GM18508 (cell line): Measurements from ENCODE around the gene CDK15.

Source experiments
- ATAC-seq: cut with Tn5 transposase; IDR thresholded peaks from one replicate; pipeline ENCODE4 v1.9.1; 2021; ENCODE audit warnings: moderate number of reproducible peaks; ENCODE audit not compliant: insufficient read depth, unreplicated experiment

Gene CDK15

GRCh38 chr2:201858281-201859184 is 52.2 kb downstream of the CDK15 start:
- no peak for ATAC-seq

DNA sequence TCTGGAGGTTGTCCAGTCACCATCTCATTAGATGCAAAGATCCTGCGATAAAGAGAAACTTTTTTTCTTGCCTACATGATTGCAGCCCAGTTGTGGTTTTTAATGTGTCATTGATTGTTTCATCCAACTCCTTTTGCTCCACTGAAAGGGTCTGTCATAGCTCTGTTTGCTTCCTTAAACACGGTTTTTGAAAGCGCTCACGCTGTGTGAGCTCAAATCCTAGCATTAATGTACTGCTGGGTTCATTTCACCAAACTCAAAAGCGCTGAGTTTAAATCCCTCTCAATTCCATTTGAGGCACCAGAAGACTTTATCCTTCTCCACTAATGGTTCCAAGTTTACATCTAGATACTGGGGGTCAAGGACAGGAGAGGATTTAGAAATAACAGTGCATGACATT is 53.6 kb downstream of the CDK15 start:
- no peak for ATAC-seq

DNA sequence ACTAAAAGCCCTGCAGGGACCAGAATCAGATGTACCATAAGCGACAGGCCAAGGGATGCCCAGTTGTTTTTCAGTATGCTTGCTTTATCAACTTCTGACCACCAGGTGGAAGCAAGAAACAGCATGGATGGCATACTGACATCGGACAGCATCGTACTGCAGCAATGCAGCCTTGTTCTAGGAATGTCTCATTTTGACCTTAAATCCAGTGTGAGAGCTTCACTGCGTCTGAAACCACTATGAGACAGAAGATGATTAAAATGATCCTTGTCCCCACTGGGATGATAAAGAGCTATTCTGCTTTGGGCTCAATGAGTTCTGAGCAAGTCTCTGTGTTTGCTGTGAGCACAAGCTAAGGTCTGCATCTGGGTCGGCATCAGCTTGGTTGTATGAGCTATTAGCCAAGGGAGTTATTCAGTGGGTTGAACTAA is 54.3 kb downstream of the CDK15 start:
- ATAC-seq: no peak

- no peak for ATAC-seq
Measured at GRCh38 chr2:201862843-201863242, 56.5 kb downstream of the CDK15 start.

GRCh38 chr2:201866643-201867473 is 60.5 kb downstream of the CDK15 start:
- no peak for ATAC-seq

DNA sequence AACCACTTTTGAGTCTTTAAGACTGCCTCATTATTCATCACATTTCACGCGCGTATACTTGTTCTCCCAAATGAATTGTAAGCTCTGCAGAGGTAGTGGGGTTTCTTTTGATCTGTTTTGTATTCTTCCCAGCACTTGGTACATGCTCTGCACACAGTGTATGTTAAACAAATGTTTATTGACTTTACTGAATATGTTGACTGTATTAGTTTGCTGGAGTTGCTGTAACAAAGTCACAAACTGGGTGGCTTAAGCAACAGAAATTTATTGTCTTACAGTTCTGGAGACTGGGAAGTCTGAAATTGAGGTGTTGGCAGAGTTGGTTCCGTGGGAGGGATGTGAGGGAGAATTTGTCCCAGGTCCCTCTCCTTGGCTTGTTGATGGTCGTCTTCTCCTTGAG is 65.1 kb downstream of the CDK15 start:
- no peak for ATAC-seq

DNA sequence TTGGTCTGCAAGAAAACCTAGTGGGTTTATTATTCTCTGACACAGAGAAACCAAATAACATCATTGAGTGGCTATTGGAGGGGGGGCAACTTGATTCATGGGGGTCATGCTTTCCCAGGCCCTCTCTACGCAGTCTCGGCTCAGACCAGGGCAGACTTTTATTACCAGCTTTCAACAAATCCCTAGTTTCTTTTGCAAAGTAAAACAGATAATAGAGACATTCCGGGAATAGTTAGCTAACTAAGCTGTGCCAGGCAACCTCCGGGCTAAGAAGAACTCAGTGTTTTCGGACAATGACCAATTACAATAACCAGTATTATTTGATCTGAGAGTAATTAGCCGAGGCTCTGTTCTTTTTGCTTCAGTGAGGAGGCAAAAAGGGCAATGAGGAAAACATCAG is 66.3 kb downstream of the CDK15 start:
- ATAC-seq: no peak

DNA sequence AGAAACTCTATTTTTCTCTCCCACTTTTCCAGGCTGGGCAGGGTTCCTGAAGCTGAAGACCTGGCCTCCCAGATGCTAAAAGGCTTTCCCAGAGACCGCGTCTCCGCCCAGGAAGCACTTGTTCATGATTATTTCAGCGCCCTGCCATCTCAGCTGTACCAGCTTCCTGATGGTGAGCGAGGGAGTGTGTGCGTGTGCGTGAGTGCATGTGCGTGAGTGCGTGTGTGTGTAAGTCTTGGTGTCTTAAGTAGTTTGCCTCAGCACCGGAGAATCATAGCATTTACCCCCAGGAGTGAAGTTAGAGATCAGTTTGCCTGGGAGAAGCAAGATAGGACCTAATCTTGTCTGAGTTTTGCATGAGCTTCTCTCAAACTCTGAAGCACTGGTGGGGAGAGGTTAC is 73.7 kb downstream of the CDK15 start:
- ATAC-seq: no peak

- no peak for ATAC-seq
Measured at GRCh38 chr2:201880579-201880978, 74.2 kb downstream of the CDK15 start.

GRCh38 chr2:201880993-201881611 is 74.8 kb downstream of the CDK15 start:
- no peak for ATAC-seq

DNA sequence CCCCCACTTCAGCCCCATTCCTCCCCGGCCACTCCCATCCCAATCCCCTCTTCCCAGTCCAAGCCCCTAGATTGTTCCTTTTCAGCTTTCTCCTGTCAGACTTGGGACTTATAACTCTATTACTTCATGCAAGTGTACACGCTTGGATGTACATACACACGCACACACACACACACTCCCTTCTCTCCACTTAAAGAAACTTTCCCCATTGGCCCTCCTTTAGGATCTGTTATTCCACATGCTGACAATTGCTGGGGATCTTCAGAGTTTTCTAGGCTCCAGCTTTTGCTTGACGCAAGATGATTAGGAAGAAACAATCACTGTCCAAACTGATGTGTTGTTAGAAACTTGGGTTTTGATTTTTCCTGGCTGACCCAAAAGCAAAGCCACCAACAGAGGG is 75.4 kb downstream of the CDK15 start:
- no peak for ATAC-seq

GRCh38 chr2:201882353-201883090 is 76.2 kb downstream of the CDK15 start:
- no peak for ATAC-seq

DNA sequence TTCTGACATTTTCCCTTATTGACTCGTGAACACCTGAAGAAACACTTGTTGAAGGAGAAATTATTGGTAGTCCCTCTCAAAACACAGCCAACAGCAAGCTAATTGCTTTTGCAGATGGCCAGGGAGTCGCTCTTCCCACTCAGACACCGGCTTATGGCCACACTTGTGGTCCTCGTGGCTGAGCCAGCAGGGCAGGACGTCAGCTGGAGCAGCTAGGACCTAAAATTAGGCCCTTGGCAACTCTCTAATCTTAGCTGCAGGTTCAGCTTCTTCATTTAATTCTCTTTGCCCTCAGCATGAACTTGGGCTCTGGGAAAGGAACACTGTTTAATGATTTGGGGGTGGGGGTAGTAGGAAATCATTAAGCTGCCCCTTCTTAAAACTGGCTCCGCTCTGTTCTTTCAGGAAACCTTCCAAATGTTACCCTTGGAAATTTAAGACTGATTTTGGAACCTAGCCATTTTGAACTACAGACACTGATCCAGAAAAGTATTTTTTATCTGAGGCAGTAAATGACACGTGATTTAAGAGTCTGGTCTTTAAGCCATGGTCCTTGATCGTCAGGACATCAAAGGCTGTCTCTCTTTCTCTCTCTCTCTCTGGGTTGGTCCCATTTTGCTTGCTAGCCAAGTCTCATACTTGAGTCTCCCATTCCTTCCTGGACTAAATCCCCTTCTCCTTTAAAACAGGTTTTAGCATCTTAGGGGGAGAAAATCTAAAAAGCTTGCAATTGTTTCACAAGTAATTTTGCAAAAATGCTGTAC is 77.5 kb downstream of the CDK15 start:
- ATAC-seq: no peak

DNA sequence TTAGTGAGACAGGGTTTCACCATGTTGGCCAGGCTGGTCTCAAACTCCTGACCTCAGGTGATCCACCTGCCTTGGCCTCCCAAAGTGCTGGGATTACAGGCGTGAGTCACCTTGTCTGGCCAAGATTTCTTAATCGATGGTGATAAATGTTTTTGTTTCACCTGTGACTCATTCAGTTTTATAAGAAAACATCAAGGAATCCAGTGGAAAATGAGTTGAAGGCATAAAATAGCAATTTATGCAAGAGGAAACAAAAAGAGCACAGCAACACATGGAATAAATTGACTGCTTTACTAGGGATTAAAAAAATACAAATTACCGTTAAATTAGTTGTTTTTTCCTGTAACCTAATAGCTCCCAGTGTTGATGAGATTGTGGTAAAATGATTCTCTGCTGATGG is 80.2 kb downstream of the CDK15 start:
- ATAC-seq: no peak

DNA sequence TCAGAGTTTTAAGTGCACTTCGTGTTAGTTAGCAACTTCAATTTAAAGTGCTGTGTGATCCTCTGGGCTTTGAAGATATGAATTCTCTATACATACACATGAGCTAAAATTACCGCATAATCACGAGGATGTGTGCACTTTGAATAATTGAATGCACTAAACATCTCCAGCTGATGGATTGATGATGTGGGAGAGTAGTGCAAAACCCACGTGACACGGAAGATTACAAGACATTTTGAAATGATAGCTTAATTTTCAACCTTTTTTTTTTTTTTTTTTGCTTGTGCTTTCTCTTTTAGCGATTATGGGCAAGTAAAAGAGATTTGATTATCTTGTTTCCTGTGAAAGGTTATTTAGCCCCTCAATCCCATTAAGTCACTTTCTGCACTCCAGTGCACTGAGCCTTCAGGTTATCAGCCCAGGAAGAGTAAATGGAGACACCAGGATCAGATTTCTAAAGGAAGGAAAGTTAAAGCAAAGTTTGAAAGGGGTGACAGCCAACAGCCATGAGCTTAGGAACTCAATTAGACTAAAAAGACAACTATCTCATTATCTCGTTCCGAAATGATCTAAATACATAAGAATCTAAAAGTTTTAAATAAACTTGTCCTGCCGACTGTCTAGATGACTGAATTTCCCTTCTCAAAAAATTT is 81.6 kb downstream of the CDK15 start:
- no peak for ATAC-seq

DNA sequence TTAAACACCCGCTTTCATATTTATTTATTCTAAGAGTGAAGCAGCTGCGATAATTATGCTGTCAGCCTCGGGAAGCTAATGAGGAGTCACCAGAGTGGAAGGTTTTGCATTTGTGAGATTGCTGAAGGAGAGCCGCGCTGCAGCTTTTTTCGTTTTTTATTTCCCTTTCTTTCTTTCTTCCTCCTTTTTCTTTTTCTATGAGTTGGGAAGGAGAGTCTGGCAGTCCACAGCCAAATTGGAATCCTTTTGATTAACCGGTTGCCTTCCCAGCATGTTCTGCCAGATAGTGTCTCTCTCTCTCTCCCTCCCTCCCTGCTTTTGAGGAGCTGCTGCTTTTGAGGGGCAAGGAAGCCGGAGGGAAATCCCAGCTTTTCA is 82.1 kb downstream of the CDK15 start:
- no peak for ATAC-seq

- no peak for ATAC-seq
Measured at GRCh38 chr2:201890453-201890852, 84.1 kb downstream of the CDK15 start.

DNA sequence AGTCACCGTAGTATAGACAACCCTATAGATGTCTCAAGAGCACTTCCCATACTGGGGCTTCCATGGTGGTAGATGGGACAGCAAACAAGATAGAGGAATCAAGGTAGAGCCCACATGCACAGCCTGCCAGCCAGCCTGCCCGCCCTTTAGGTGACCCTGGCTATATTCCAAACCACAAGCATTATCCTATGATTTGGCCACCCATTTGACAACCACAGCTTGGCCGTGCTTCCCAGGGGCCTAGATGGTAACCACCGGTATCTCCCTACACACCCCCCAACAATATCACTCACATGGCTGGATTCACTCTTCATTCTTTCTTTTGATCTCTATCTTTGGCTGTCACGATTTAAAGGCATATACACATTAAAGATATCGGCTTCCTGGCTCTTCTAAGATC is 85.3 kb downstream of the CDK15 start:
- ATAC-seq: no peak

- ATAC-seq: no peak
Measured at GRCh38 chr2:201892516-201892915, 86.2 kb downstream of the CDK15 start.
